GM23248 (cell line): Measurements from ENCODE around the gene GSC2.

Experiments
- EZH2 ChIP-seq: fragments of 200-600 bp; sonication (generic); IDR thresholded peaks from 2 replicates; pipeline ENCODE4 v1.6.1; 2018; ENCODE audit warnings: antibody characterized with exemption, mild to moderate bottlenecking; ENCODE audit not compliant: insufficient read depth, poor library complexity, severe bottlenecking
- EZH2phosphoT487 ChIP-seq: fragments of 200-600 bp; sonication (generic); IDR thresholded peaks from 2 replicates; pipeline ENCODE4 v1.6.1; 2018; ENCODE audit warnings: antibody characterized with exemption, moderate library complexity, mild to moderate bottlenecking, low read depth; ENCODE audit not compliant: insufficient read depth

GRCh38 chr22:19103880-19104821 is 45.9 kb downstream of the GSC2 start:
- no peak for TF ChIP-seq EZH2
- no peak for TF ChIP-seq EZH2phosphoT487
